Measurements from ENCODE around the gene ZCCHC2. TPM values are rescaled to one million over a fixed set of nuclear protein-coding genes. Genes with fewer than 3 reads are reported as not detected.

The ZCCHC2 gene
- total and polyA plus RNA-seq, 2 donors (not counting 3 experiments of a cell fraction or from before 2014, with no cell fraction given): 16.2 to 27.2 TPM

- Histone ChIP-seq H3K4me2 (ENCODE audit: insufficient read depth, low read length) (peak overlapping the region; percentile 99), H3K36me3 (ENCODE audit: control insufficient read depth in 2 of 2, extremely low read depth in 1 of 2, insufficient read depth in 2 of 2, low read length in 2 of 2) (no peaks in the 10 kb centered on the region), H3K27ac (ENCODE audit: insufficient read depth, low read depth, low read length) (no peak overlapping the region), H3K9me3 (replicated peaks; ENCODE audit: control insufficient read depth, insufficient read depth, low read length) (no peaks in the 10 kb centered on the region), H4K20me1 (replicated peaks; ENCODE audit: control insufficient read depth, extremely low read depth, insufficient read depth, low read length) (peaks cover 3% of the 10 kb centered on the region), H3K79me2 (ENCODE audit: control insufficient read depth, insufficient read depth, low read length) (peaks cover 26% of the 10 kb centered on the region), H3K4me1 (ENCODE audit: control insufficient read depth, extremely low read depth, insufficient read depth, low read length) (peaks cover 18% of the 10 kb centered on the region), H3K4me3 (replicated peaks in 1 of 3; ENCODE audit: insufficient read depth in 1 of 3, low read depth in 1 of 3, low read length in 3 of 3) (no peak overlapping the region), H3K27me3 (ENCODE audit: control insufficient read depth in 2 of 2, insufficient read depth in 2 of 2, low read length in 2 of 2) (no peaks in the 10 kb centered on the region), H3K9ac (replicated peaks; ENCODE audit: extremely low read depth, insufficient read depth, low read length) (no peak overlapping the region), H3K9me1 (replicated peaks; ENCODE audit: control insufficient read depth, extremely low read depth, insufficient read depth, low read length) (no peaks in the 10 kb centered on the region), H2AFZ (ENCODE audit: low read depth, low read length) (no peak overlapping the region)
- no peak for DNase-seq (ENCODE audit: low read depth, low spot score)
- CTCF ChIA-PET: interaction anchor here (1.0 to 5.1 kb wide), 2 partner anchors 15 to 95 kb away, joined by 4 to 60 read pairs; no protein-coding TSS in a partner anchor
- intact Hi-C loops (cut with micrococcal nuclease) (loop anchor here (5.0 kb wide), 1 partner anchor 196 kb away; the partner anchor contains the start of gene PHLPP1), dilution Hi-C loops (cut with MboI; ENCODE audit: extremely low pct_ligation_motif_present, low sequenced_read_pairs) (no loop called here)
- POLR2A ChIA-PET: no interaction called here
- TSS peak; percentile 16 for BruUV-seq (replicated peaks)
- FAIRE-seq: no peak
- no peak for TF ChIP-seq CTCF (IDR thresholded peaks at IDR 0.05; ENCODE audit: extremely low read depth in 1 of 2, insufficient read depth in 1 of 2, low read depth in 1 of 2, low read length in 2 of 2)
- no peak for TF ChIP-seq POLR2AphosphoS5 (IDR thresholded peaks at IDR 0.05; ENCODE audit: insufficient read depth, low read depth, low read length)
Measured at GRCh38 chr18:62521082-62521481, 1.7 kb upstream of the ZCCHC2 start.

- H3K9me1 ChIP-seq (replicated peaks; ENCODE audit: control insufficient read depth, extremely low read depth, insufficient read depth, low read length): no peaks in the 10 kb centered on the region
- no peak overlapping the region for H2AFZ ChIP-seq (ENCODE audit: low read depth, low read length)
- H3K4me1 ChIP-seq (ENCODE audit: control insufficient read depth, extremely low read depth, insufficient read depth, low read length): peaks cover 21% of the 10 kb centered on the region
- ChIA-PET POLR2A (interaction anchor here (0.6 to 1.8 kb wide), 2 partner anchors 71 to 300 kb away, joined by 3 to 9 read pairs; no protein-coding TSS in a partner anchor), CTCF (interaction anchor here (1.1 to 5.1 kb wide), 6 partner anchors 9 to 199 kb away, joined by 5 to 60 read pairs (median 8); no protein-coding TSS in a partner anchor)
- dilution Hi-C loops (cut with MboI; ENCODE audit: extremely low pct_ligation_motif_present, low sequenced_read_pairs) (no loop called here), intact Hi-C loops (cut with micrococcal nuclease) (loop anchor here (5.0 kb wide), 1 partner anchor 196 kb away; the partner anchor contains the start of gene PHLPP1)
- peak overlapping the region; percentile 85 to 98 (median 96) for H3K4me3 ChIP-seq (replicated peaks in 1 of 3; ENCODE audit: insufficient read depth in 1 of 3, low read depth in 1 of 3, low read length in 3 of 3)
- H3K36me3 ChIP-seq (ENCODE audit: control insufficient read depth in 2 of 2, extremely low read depth in 1 of 2, insufficient read depth in 2 of 2, low read length in 2 of 2): no peaks in the 10 kb centered on the region
- H3K4me2 ChIP-seq (ENCODE audit: insufficient read depth, low read length): peak overlapping the region; percentile 99
- no peaks in the 10 kb centered on the region for H3K9me3 ChIP-seq (replicated peaks; ENCODE audit: control insufficient read depth, insufficient read depth, low read length)
- peaks cover 3% of the 10 kb centered on the region for H4K20me1 ChIP-seq (replicated peaks; ENCODE audit: control insufficient read depth, extremely low read depth, insufficient read depth, low read length)
- H3K79me2 ChIP-seq (ENCODE audit: control insufficient read depth, insufficient read depth, low read length): peaks cover 31% of the 10 kb centered on the region
- no peak for FAIRE-seq
- no peak overlapping the region for H3K27ac ChIP-seq (ENCODE audit: insufficient read depth, low read depth, low read length)
- DNase-seq (ENCODE audit: low read depth, low spot score): no peak
- H3K27me3 ChIP-seq (ENCODE audit: control insufficient read depth in 2 of 2, insufficient read depth in 2 of 2, low read length in 2 of 2): no peaks in the 10 kb centered on the region
- TF ChIP-seq MAX (IDR thresholded peaks at IDR 0.05; ENCODE audit: insufficient read depth, insufficient read length) (no peak), GATA2 (IDR thresholded peaks at IDR 0.05; ENCODE audit: insufficient read depth, insufficient read length, low read depth, low read length) (peak; percentile 34)
- no TSS peak for BruUV-seq (replicated peaks)
- H3K9ac ChIP-seq (replicated peaks; ENCODE audit: extremely low read depth, insufficient read depth, low read length): peak overlapping the region; percentile 93
Measured at GRCh38 chr18:62521593-62521992, 1.2 kb upstream of the ZCCHC2 start.

All from endothelial cell of umbilical vein (primary cell).